ENCODE measurements around the gene HNRNPAB. TPM values are rescaled to one million over a fixed set of nuclear protein-coding genes. Genes with fewer than 3 reads are reported as not detected.
A peak's percentile ranks its signal among the peaks of the same experiment; 100 is the strongest.

Gene HNRNPAB
- total and polyA plus RNA-seq, 9 of the 15 experiments (the other 6 are each of a cell fraction or from before 2014, with no cell fraction given): 34.6 to 425 (median 236) TPM

GRCh38 chr5:178231539-178232123 lies 27.3 kb downstream of the HNRNPAB start (continued):
- TF ChIP-seq MAZ (CRISPR knock-in tag; conservative IDR thresholded peaks at IDR 0.05 in 1 of 2, IDR thresholded peaks at IDR 0.05 in 1 of 2): 0 out of 4 replicates have a peak, but pooled peaks of 1 of the 2 experiments have one; percentile 15
- TF ChIP-seq, protein P1, sequence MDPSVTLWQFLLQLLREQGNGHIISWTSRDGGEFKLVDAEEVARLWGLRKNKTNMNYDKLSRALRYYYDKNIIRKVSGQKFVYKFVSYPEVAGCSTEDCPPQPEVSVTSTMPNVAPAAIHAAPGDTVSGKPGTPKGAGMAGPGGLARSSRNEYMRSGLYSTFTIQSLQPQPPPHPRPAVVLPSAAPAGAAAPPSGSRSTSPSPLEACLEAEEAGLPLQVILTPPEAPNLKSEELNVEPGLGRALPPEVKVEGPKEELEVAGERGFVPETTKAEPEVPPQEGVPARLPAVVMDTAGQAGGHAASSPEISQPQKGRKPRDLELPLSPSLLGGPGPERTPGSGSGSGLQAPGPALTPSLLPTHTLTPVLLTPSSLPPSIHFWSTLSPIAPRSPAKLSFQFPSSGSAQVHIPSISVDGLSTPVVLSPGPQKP (CRISPR knock-in tag; IDR thresholded peaks at IDR 0.05): no peak
- no peak for TF ChIP-seq MCM5 (IDR thresholded peaks at IDR 0.05; ENCODE audit: low read depth)
- no peak for TF ChIP-seq TAF9B (IDR thresholded peaks at IDR 0.05; ENCODE audit: partially characterized antibody)
- no peak for TF ChIP-seq PRPF4 (IDR thresholded peaks at IDR 0.05; ENCODE audit: insufficient read depth, low read depth, low read length, poor library complexity, severe bottlenecking)
- no peak for TF ChIP-seq PHF21A (IDR thresholded peaks at IDR 0.05; ENCODE audit: borderline replicate concordance, low read depth)
- no peak for TF ChIP-seq ZKSCAN1 (IDR thresholded peaks at IDR 0.05; ENCODE audit: low read depth, low read length)
- no peak for TF ChIP-seq SAFB2 (IDR thresholded peaks at IDR 0.05; ENCODE audit: borderline replicate concordance, low read depth, low read length, severe bottlenecking)
- no peak for TF ChIP-seq NR2F6 (CRISPR knock-in tag; IDR thresholded peaks at IDR 0.05)
- no peak for TF ChIP-seq TCF7L2 (IDR thresholded peaks at IDR 0.05; ENCODE audit: low read depth, low read length)
- 0 out of 2 replicates have a peak, but pooled peaks have one; percentile 36 for TF ChIP-seq FOXP1 (CRISPR knock-in tag; IDR thresholded peaks at IDR 0.05)
- no peak for TF ChIP-seq SP1 (CRISPR knock-in tag; IDR thresholded peaks at IDR 0.05)
- no peak; the same call in 1 of the 2 replicates for TF ChIP-seq MYC (IDR thresholded peaks at IDR 0.05; ENCODE audit: low read depth, low read length)
- TF ChIP-seq MYC (CRISPR knock-in tag; IDR thresholded peaks at IDR 0.05; ENCODE audit: borderline replicate concordance, low read depth): 0 out of 2 replicates have a peak, but pooled peaks have one; percentile 51
- TF ChIP-seq ZNF12 (CRISPR knock-in tag; IDR thresholded peaks at IDR 0.05): no peak
- TF ChIP-seq ZNF551 (CRISPR knock-in tag; IDR thresholded peaks at IDR 0.05): no peak
- no peak for TF ChIP-seq CSDE1 (IDR thresholded peaks at IDR 0.05)
- TF ChIP-seq KDM1A (IDR thresholded peaks at IDR 0.05): no peak
- no peak for TF ChIP-seq CC2D1A (IDR thresholded peaks at IDR 0.05)
- TF ChIP-seq ZNF184 (CRISPR knock-in tag; IDR thresholded peaks at IDR 0.05): no peak
- TF ChIP-seq KLF1 (tag; IDR thresholded peaks at IDR 0.05): no peak
- no peak for TF ChIP-seq IRF1 (CRISPR knock-in tag; IDR thresholded peaks at IDR 0.05; ENCODE audit: borderline replicate concordance)
- TF ChIP-seq HDAC1 (IDR thresholded peaks at IDR 0.05): peak in 1 of 2 experiments; percentile 44; a peak in 2 of 4 replicates
- no peak for TF ChIP-seq ZNF77 (CRISPR knock-in tag; IDR thresholded peaks at IDR 0.05)
- no peak for TF ChIP-seq NFIX (CRISPR knock-in tag; IDR thresholded peaks at IDR 0.05; ENCODE audit: low read depth)

Measured in K562 (cell line).